GM19328 (cell line): ENCODE data around the gene ZNF559.
"Not testable (repeated sequence)": the region's sequence is repeated elsewhere in the genome, so short reads cannot be mapped to it uniquely, and the experiment has no call there.

Experiments used
- ATAC-seq: cut with Tn5 transposase; IDR thresholded peaks from one replicate; pipeline ENCODE4 v1.9.1; 2021; ENCODE audit warnings: mild to moderate bottlenecking, moderate library complexity; ENCODE audit not compliant: unreplicated experiment

Gene ZNF559

GRCh38 chr19:9323919-9324583 is at the start of gene ZNF559:
Gene ZNF559, plus strand, starts transcription at chr19:9324179. Its CDS starts 14,371 bp downstream, at chr19:9338550.
- peak; percentile 82 for ATAC-seq

- ATAC-seq: not testable (repeated sequence)
Measured at GRCh38 chr19:9283485-9283884, 40.5 kb upstream of the ZNF559 start.

- ATAC-seq: no peak
Measured at GRCh38 chr19:9289231-9289884, 34.6 kb upstream of the ZNF559 start.

GRCh38 chr19:9295411-9295849 is 28.5 kb upstream of the ZNF559 start:
- no peak for ATAC-seq

GRCh38 chr19:9296336-9296735 is 27.6 kb upstream of the ZNF559 start:
- ATAC-seq: no peak

- no peak for ATAC-seq
Measured at GRCh38 chr19:9306443-9306842, 17.5 kb upstream of the ZNF559 start.

GRCh38 chr19:9308091-9308770 is 15.7 kb upstream of the ZNF559 start:
- no peak for ATAC-seq

- ATAC-seq: peak; percentile 90
Measured at GRCh38 chr19:9309139-9309973, 14.6 kb upstream of the ZNF559 start, which contains the start of gene ZNF699. Gene ZNF699, minus strand, starts transcription at chr19:9309838. Its CDS starts 4,719 bp downstream, at chr19:9305119.

- peak; percentile 49 for ATAC-seq
Measured at GRCh38 chr19:9309974-9310446, 14.0 kb upstream of the ZNF559 start.

- no peak for ATAC-seq
Measured at GRCh38 chr19:9313756-9314155, 10.2 kb upstream of the ZNF559 start.

- no peak for ATAC-seq
Measured at GRCh38 chr19:9321338-9321737, 2.6 kb upstream of the ZNF559 start.

GRCh38 chr19:9321756-9322155 is 2.2 kb upstream of the ZNF559 start:
- ATAC-seq: not testable (repeated sequence)

GRCh38 chr19:9322201-9322600 is 1.8 kb upstream of the ZNF559 start:
- not testable (repeated sequence) for ATAC-seq

GRCh38 chr19:9323557-9323918 is 441 bp upstream of the ZNF559 start:
- ATAC-seq: peak; percentile 23

- no peak for ATAC-seq
Measured at GRCh38 chr19:9324584-9324962, 594 bp downstream of the ZNF559 start.

GRCh38 chr19:9329999-9330398 is 6.0 kb downstream of the ZNF559 start:
- ATAC-seq: no peak

GRCh38 chr19:9342610-9343304 is 18.8 kb downstream of the ZNF559 start:
- ATAC-seq: no peak

- no peak for ATAC-seq
Measured at GRCh38 chr19:9345005-9345404, 21.0 kb downstream of the ZNF559 start.

- no peak for ATAC-seq
Measured at GRCh38 chr19:9348253-9348652, 24.3 kb downstream of the ZNF559 start.

- ATAC-seq: no peak
Measured at GRCh38 chr19:9348671-9349070, 24.7 kb downstream of the ZNF559 start.
